ENCODE data around the gene PROM1.

- TF ChIP-seq, protein P1, sequence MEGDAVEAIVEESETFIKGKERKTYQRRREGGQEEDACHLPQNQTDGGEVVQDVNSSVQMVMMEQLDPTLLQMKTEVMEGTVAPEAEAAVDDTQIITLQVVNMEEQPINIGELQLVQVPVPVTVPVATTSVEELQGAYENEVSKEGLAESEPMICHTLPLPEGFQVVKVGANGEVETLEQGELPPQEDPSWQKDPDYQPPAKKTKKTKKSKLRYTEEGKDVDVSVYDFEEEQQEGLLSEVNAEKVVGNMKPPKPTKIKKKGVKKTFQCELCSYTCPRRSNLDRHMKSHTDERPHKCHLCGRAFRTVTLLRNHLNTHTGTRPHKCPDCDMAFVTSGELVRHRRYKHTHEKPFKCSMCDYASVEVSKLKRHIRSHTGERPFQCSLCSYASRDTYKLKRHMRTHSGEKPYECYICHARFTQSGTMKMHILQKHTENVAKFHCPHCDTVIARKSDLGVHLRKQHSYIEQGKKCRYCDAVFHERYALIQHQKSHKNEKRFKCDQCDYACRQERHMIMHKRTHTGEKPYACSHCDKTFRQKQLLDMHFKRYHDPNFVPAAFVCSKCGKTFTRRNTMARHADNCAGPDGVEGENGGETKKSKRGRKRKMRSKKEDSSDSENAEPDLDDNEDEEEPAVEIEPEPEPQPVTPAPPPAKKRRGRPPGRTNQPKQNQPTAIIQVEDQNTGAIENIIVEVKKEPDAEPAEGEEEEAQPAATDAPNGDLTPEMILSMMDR (IDR thresholded peaks at IDR 0.05), result no peak
- TF ChIP-seq POLR2A (IDR thresholded peaks at IDR 0.05), result no peak
- no peak for TF ChIP-seq POLR2AphosphoS5 (IDR thresholded peaks at IDR 0.05)
Observed at GRCh38 chr4:16070203-16070602, 13.6 kb downstream of the PROM1 start.
